Diencephalon (tissue), 1 donor: Measurements from ENCODE around the gene CT47A1. TPM values are rescaled to one million over a fixed set of nuclear protein-coding genes. Genes with fewer than 3 reads are reported as not detected.

ENCODE experiments used
- small RNA-seq: library from RNA; depleted of rRNA; stranded (forward); fragments of <200 nt; gene quantifications from one replicate; pipeline ENCODE3, GENCODE V24; 2014
- total RNA-seq: library from RNA; depleted of rRNA; stranded (reverse); fragments of >200 nt; gene quantifications from one replicate; pipeline ENCODE4 v1.2.3, GENCODE V29; 2014

Gene CT47A1
- total RNA-seq, result not detected

DNA sequence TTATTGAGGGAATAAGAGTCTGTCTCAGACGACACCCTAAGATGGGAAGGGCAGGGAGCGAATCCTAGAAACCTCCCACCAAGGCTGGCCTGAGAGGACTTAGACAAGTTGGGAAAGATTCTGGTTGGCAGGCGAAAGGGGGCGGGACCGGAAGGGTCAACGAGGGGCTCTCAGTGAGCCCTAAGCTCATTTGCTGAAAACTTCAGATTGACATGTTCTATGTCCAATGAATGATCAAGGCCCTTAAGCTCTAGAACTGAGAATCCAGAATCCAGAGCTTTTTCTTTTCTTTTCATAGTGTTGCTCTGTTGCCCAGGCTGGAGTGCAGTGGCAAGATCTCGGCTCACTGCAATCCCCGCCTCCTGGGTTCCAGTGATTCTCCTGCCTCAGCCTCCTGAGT lies at the start of gene CT47A1:
Gene CT47A1, minus strand, starts transcription at position 101 of the 400 bp plus-strand sequence. CDS start 231 bp downstream, outside the sequence.

DNA sequence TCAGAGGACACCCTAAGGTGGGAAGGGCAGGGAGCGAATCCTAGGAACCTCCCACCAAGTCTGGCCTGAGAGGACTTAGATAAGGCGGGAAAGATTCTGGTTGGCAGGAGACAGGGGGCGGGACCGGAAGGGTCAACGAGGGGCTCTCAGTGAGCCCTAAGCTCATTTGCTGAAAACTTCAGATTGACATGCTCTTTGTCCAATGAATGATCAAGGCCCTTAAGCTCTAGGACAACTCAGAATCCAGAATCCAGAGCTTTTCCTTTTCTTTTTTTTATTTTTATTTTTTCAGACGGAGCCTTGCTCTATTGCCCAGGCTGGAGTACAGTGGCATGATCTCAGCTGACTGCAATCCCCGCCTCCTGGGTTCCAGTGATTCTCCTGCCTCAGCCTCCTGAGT lies 29.1 kb downstream of the CT47A1 start, which contains the start of gene CT47A7:
Gene CT47A7, minus strand, starts transcription at position 101 of the 400 bp plus-strand sequence. CDS start 255 bp downstream, outside the sequence.

Small RNA genes lying within 50 kb of the gene (small RNA-seq; reads per million reads assigned to genes)
- gene AL670379.1, result not detected
- not detected for gene AL670379.10
- gene AL670379.11, result not detected
- gene AL670379.12, result not detected
- not detected for gene AL670379.2
- gene AL670379.3, result not detected
- not detected for gene AL670379.4
- not detected for gene AL670379.5
- gene AL670379.6, result not detected
- not detected for gene AL670379.7
- not detected for gene AL670379.8
- not detected for gene AL670379.9

Other genes with a start within 250 kb of the CT47A1 start
- not detected for gene CT47B1, start 109.9 kb downstream of the CT47A1 start, total RNA-seq
- gene CT47A11, start 48.6 kb downstream of the CT47A1 start, total RNA-seq, result not detected
- gene CT47A10, start 43.7 kb downstream of the CT47A1 start, total RNA-seq, result not detected
- not detected for gene CT47A9, start 38.9 kb downstream of the CT47A1 start, total RNA-seq
- not detected for gene CT47A8, start 34.0 kb downstream of the CT47A1 start, total RNA-seq
- not detected for gene CT47A7, start 29.2 kb downstream of the CT47A1 start, total RNA-seq
- not detected for gene CT47A6, start 24.3 kb downstream of the CT47A1 start, total RNA-seq
- not detected for gene CT47A5, start 19.4 kb downstream of the CT47A1 start, total RNA-seq
- not detected for gene CT47A4, start 14.6 kb downstream of the CT47A1 start, total RNA-seq
- gene CT47A3, start 9.7 kb downstream of the CT47A1 start, total RNA-seq, result not detected
- gene CT47A2, start 4.8 kb downstream of the CT47A1 start, total RNA-seq, result not detected
- gene GLUD2, start 61.9 kb upstream of the CT47A1 start, total RNA-seq, result 3.2 TPM